GM12891 (cell line): ENCODE results near the gene SLC18A3.

Experiments
- PAX5 ChIP-seq: IDR thresholded peaks from 2 replicates; pipeline ENCODE4 v1.6.1; 2011; ENCODE audit warnings: low read length, moderate library complexity, mild to moderate bottlenecking; ENCODE audit not compliant: insufficient read depth, severe bottlenecking
- POLR2A ChIP-seq: IDR thresholded peaks from 2 replicates; pipeline ENCODE4 v1.6.1; 2011; ENCODE audit warnings: low read depth, low read length, control low read depth
- POLR2AphosphoS5 ChIP-seq: IDR thresholded peaks from 2 replicates; pipeline ENCODE4 v1.6.1; 2011; ENCODE audit warnings: low read depth, low read length, control low read depth
- TAF1 ChIP-seq: IDR thresholded peaks from 2 replicates; pipeline ENCODE4 v1.6.1; 2011; ENCODE audit warnings: low read depth, low read length, control low read depth

DNA sequence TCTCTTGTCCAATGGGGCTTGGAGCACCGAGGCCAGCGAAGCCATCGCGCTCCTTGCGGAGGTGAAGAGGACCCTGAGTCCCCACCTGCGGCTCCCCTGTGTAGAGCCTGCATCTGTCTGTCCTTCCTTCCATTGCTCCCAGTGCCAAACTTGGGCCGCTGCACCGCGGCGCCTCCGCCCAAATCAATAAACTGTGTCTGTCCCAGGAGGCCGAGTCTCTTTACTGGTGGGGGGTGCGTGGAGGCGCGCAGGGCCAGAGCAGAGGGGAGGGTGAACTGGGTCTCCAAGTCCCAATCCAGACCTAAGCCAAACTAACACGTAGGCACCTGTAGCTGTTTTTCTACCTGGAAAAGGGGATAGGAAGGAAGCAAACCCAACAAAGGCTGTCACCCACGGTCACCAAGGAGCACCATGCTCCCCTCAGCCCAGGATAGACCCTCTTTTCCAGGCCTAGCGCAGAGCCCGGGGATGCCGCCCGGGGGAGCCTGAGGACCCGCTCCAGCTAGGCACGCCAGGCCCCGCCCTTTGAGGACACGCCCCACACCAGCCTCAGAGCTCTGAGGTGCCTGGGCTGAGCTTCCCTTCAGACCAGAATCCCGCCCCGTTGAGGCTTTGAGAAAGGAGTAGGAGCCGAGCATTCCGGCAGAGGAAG, 2.5 kb downstream of the SLC18A3 start:
- no peak for TF ChIP-seq POLR2AphosphoS5
- no peak for TF ChIP-seq PAX5
- TF ChIP-seq TAF1 = no peak
- TF ChIP-seq POLR2A = no peak
